HG02973 (cell line): ENCODE results near the gene UBR2.
"Not testable (repeated sequence)": the region's sequence is repeated elsewhere in the genome, so short reads cannot be mapped to it uniquely, and the experiment has no call there.

Experiments
- ATAC-seq: cut with Tn5 transposase; IDR thresholded peaks from one replicate; pipeline ENCODE4 v1.9.1; 2021; ENCODE audit warnings: moderate library complexity; ENCODE audit not compliant: unreplicated experiment

UBR2 gene

GRCh38 chr6:42618105-42618504 lies 54.3 kb downstream of the UBR2 start:
- ATAC-seq = no peak

GRCh38 chr6:42618686-42619085 lies 54.9 kb downstream of the UBR2 start:
- no peak for ATAC-seq

- ATAC-seq = no peak
These were observed 56.1 kb downstream of the UBR2 start for GRCh38 chr6:42619963-42620362.

GRCh38 chr6:42624601-42625000 lies 60.8 kb downstream of the UBR2 start:
- no peak for ATAC-seq

- ATAC-seq = no peak
These were observed 63.2 kb downstream of the UBR2 start for GRCh38 chr6:42627044-42627443.

GRCh38 chr6:42627674-42628073 lies 63.8 kb downstream of the UBR2 start:
- ATAC-seq = no peak

- ATAC-seq = no peak
These were observed 64.8 kb downstream of the UBR2 start for GRCh38 chr6:42628604-42629003.

- ATAC-seq = no peak
These were observed 66.0 kb downstream of the UBR2 start for GRCh38 chr6:42629845-42630244.

GRCh38 chr6:42637681-42638080 lies 73.9 kb downstream of the UBR2 start:
- no peak for ATAC-seq

GRCh38 chr6:42642794-42643193 lies 79.0 kb downstream of the UBR2 start:
- ATAC-seq = no peak

GRCh38 chr6:42644211-42644610 lies 80.4 kb downstream of the UBR2 start:
- ATAC-seq = no peak

GRCh38 chr6:42652024-42652746 lies 88.4 kb downstream of the UBR2 start:
- no peak for ATAC-seq

GRCh38 chr6:42653851-42654250 lies 90.0 kb downstream of the UBR2 start:
- no peak for ATAC-seq

- no peak for ATAC-seq
These were observed 96.0 kb downstream of the UBR2 start for GRCh38 chr6:42659806-42660205.

GRCh38 chr6:42661540-42662153 lies 97.8 kb downstream of the UBR2 start:
- no peak for ATAC-seq

- no peak for ATAC-seq
These were observed 100.9 kb downstream of the UBR2 start for GRCh38 chr6:42664718-42665117.

- not testable (repeated sequence) for ATAC-seq
These were observed 110.5 kb downstream of the UBR2 start for GRCh38 chr6:42674368-42674767.

GRCh38 chr6:42674780-42675179 lies 111.0 kb downstream of the UBR2 start:
- ATAC-seq = no peak

GRCh38 chr6:42679358-42679757 lies 115.5 kb downstream of the UBR2 start:
- no peak for ATAC-seq

GRCh38 chr6:42688281-42688680 lies 124.5 kb downstream of the UBR2 start:
- ATAC-seq = no peak

GRCh38 chr6:42689371-42689770 lies 125.5 kb downstream of the UBR2 start:
- ATAC-seq = no peak

- ATAC-seq = no peak
These were observed 126.4 kb downstream of the UBR2 start for GRCh38 chr6:42690151-42690702.
